Heart left ventricle (tissue), 16 donors: Measurements from ENCODE around the gene NOP9. TPM values are rescaled to one million over a fixed set of nuclear protein-coding genes. Genes with fewer than 3 reads are reported as not detected.

ENCODE experiments used
- ATAC-seq, 4 donors: fragments of 200-7000 bp; cut with Tn5 transposase; one replicate each; pipeline ENCODE4 v1.9.1; 2020 to 2022; ENCODE audit warnings: moderate library complexity in 4 of 4, mild to moderate bottlenecking in 3 of 4, moderate number of reproducible peaks in 1 of 4
- DNase-seq, 5 donors: peaks; one replicate each; pipeline ENCODE4 v3.0.0-alpha.2; 2020
- H3K27ac ChIP-seq, 12 donors: fragments of 200-600 bp; sonication (generic) in 4 of 12; one replicate each; pipeline versions ENCODE4 v1.5.0 to v1.8.0; 2016 to 2022; ENCODE audit warnings: mild to moderate bottlenecking in 2 of 12
- H3K27me3 ChIP-seq, 9 donors: fragments of 200-600 bp; sonication (generic) in 2 of 9; one replicate each; pipeline versions ENCODE4 v1.5.1 to v1.8.0; 2016 to 2022; ENCODE audit warnings: mild to moderate bottlenecking in 3 of 9
- H3K36me3 ChIP-seq, 9 donors: fragments of 200-600 bp; sonication (generic) in 2 of 9; one replicate each; pipeline versions ENCODE4 v1.5.0 to v1.8.0; 2018 to 2022; ENCODE audit warnings: mild to moderate bottlenecking in 2 of 9
- H3K4me1 ChIP-seq, 12 donors: fragments of 200-600 bp; sonication (generic) in 4 of 12; one replicate each; pipeline versions ENCODE4 v1.5.0 to v1.8.0; 2016 to 2022; ENCODE audit warnings: mild to moderate bottlenecking in 3 of 12
- H3K4me3 ChIP-seq, 12 donors: fragments of 200-600 bp; sonication (generic) in 4 of 12; one replicate each; pipeline versions ENCODE4 v1.5.0 to v1.8.0; 2017 to 2022; ENCODE audit warnings: mild to moderate bottlenecking in 9 of 12, moderate library complexity in 4 of 12
- H3K9me3 ChIP-seq, 12 donors: fragments of 200-600 bp; sonication (generic) in 4 of 12; one replicate each; pipeline versions ENCODE4 v1.5.0 to v1.8.0; 2016 to 2022; ENCODE audit warnings: mild to moderate bottlenecking in 1 of 12
- CTCF ChIP-seq, 12 donors: fragments of 200-600 bp; sonication (generic) in 4 of 12; IDR thresholded peaks; one replicate each; pipeline versions ENCODE4 v1.5.0 to v1.8.0; 2018 to 2022; ENCODE audit warnings: antibody characterized with exemption in 12 of 12, mild to moderate bottlenecking in 5 of 12
- POLR2A ChIP-seq, 2 donors: fragments of 450-650 bp; IDR thresholded peaks; one replicate each; pipeline ENCODE4 v1.6.1; 2017; ENCODE audit warnings: antibody characterized with exemption in 2 of 2, mild to moderate bottlenecking in 2 of 2, moderate library complexity in 2 of 2
- WGBS, 4 donors: extraction: QIAGEN DNeasy Blood & Tissue Kit in 2 of 4; methylation state at CpG; one replicate each; pipeline versions ENCODE4 v1.1.5 to v1.1.7; 2013 to 2018; 5-methylcytosine and 5-hydroxymethylcytosine counted together
- intact Hi-C, 10 donors: fragments of 100-400 bp; cut with DNase I; formaldehyde crosslinking; loops; one replicate each; pipeline versions ENCODE4 v1.11.1 to v1.14.2; 2022
- polyA plus RNA-seq, 2 donors: library from polyadenylated mRNA; stranded (reverse); fragments of 200-250 nt; gene quantifications; one replicate each; pipeline ENCODE4 v1.2.3, GENCODE V29; 2013
- total RNA-seq, 9 donors: library from RNA; depleted of rRNA in 2 of 9; stranded (reverse); fragments of >200 nt in 2 of 9; fragmentation: NEBNext Ultra II Directional in 3 of 9; extraction: Animal tissue kit (Norgen Biotek cat#: 25700) in 3 of 9; gene quantifications; one replicate each; pipeline versions ENCODE4 v1.1.0 to v1.2.4, GENCODE V29; 2016 to 2023
- donor health status: ischemic (EF 13 %, LVEDD 7.1; RV severe dilation, severe dysfunction).
- donor health status: healthy with polysubstance abuse.
- donor health status: DM: no; HTN: yes; CAD: no.
- donor health status: DM: no; HTN: no; CAD: no.
- donor health status: ischemic (EF 25% LVEDD 6.9; RV normal size, moderate dysfunction).
- donor health status: ischemic (EF 25% LVEDD 5.7; RV mildly dilated, moderate dysfunction).
- donor health status: healthy.
- donor health status: DM: yes; HTN: yes; CAD: no.
- donor health status: ischemic (EF 35%, LVEDD 5.7; RV mildly dilated, moderate dysfunction).
- donor health status: nonischemic (EF 11% LVEDD 7.7; RV severe dilation, severe dysfunction).
- donor health status: DM: yes; HTN: yes; CAD: no.
- donor health status: PGD.
- donor health status: ischemic (EF 29% LVEDD 5.4; RV normal size, mild dysfunction).
- donor health status: nonischemic (EF 23%, LVEDD 6.1; RV moderate dilation, normal function).

NOP9 gene
- total and polyA plus RNA-seq, 11 donors, result 13.5 to 34.0 (median 27.8) TPM

DNA sequence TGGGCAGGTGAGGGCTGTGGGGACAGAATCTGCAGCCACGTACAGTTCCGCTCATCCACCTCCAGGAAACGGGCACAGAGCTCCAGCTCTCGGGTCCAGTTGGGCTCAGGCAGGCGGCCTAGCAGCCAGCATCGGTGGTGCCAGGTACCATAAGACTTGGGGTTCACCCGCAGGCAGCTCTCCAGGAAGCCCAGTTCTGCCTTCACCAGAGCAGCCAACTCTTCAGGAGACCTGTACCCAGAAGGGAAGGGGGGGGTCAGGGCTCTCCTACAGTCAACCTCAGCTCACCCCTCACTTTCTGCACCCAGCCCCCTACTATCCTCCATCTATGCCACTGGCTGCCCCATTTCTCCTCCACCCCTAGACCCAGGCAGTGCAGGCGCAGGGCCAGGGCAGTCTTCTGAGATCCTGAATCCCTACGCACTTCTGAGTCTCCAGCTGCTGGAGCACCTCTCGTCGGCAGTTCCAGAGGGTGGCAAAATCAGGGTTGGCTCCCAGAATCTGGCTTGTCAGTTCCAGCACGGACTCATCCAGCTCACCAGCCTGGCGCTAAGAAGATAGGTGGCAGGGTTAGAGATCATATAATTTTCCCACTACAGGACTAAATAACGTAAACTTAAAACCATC is 29.6 kb upstream of the NOP9 start:
- no peak for TF ChIP-seq POLR2A (IDR thresholded peaks at IDR 0.05)
- no peak for TF ChIP-seq CTCF (IDR thresholded peaks at IDR 0.05)
- intact Hi-C loops, result loop anchor here in 1 of 10 donors (2.0 kb wide), 1 partner anchor 25 kb away; no protein-coding TSS in a partner anchor
- no peaks in the 10 kb centered on the region for H3K9me3 ChIP-seq

GRCh38 chr14:24270537-24271133 is 29.0 kb upstream of the NOP9 start:
- Histone ChIP-seq H3K4me1 (peaks cover 0 to 42% (median 12%) of the 10 kb centered on the region in 12 donors), H3K27me3 (no peaks in the 10 kb centered on the region), H3K36me3 (peaks cover 0 to 43% (median 29%) of the 10 kb centered on the region in 9 donors), H3K4me3 (peak overlapping the region; percentile 67 to 98 (median 86)), H3K9me3 (no peaks in the 10 kb centered on the region), H3K27ac (peak overlapping the region; percentile 88 to 99 (median 98))
- WGBS, 4 donors, result 13 to 25% (median 19%) methylated on average over 8 to 13 of the region's 13 CpGs
- ATAC-seq, result no peak
- DNase-seq, result no peak
- intact Hi-C loops, result loop anchor here in 2 of 10 donors (1.0 to 2.0 kb wide), 3 partner anchors 26 to 29 kb away; partner anchors contain the start of genes DHRS1 (in 1 of the 2), NOP9 (in 1 of the 2) and TINF2 (in 1 of the 2)
- TF ChIP-seq POLR2A (IDR thresholded peaks at IDR 0.05) (no peak), CTCF (IDR thresholded peaks at IDR 0.05) (no peak)

More for the DNA sequence above, 29.6 kb upstream of the NOP9 start:
- H3K27ac ChIP-seq, result no peak overlapping the region
- H3K4me3 ChIP-seq, result no peak overlapping the region
- DNase-seq (no peak), ATAC-seq (no peak)
- 90 to 97% (median 97%) methylated on average over 14 of the region's 14 CpGs for WGBS, 4 donors
- H3K27me3 ChIP-seq, result no peaks in the 10 kb centered on the region
- peaks cover 0 to 37% (median 12%) of the 10 kb centered on the region in 12 donors for H3K4me1 ChIP-seq
- peaks cover 0 to 46% (median 30%) of the 10 kb centered on the region in 9 donors for H3K36me3 ChIP-seq

GRCh38 chr14:24271134-24271833 is 28.4 kb upstream of the NOP9 start, which contains the start of gene RABGGTA:
RABGGTA (minus strand) TSS chr14:24271597; CDS start chr14:24271115, 482 bp downstream.
- H3K36me3 ChIP-seq, result peaks cover 0 to 36% (median 24%) of the 10 kb centered on the region in 9 donors
- intact Hi-C loops, result loop anchor here in 2 of 10 donors (1.0 to 2.0 kb wide), 3 partner anchors 26 to 29 kb away; partner anchors contain the start of genes DHRS1 (in 1 of the 2), NOP9 (in 1 of the 2) and TINF2 (in 1 of the 2)
- no peaks in the 10 kb centered on the region for H3K9me3 ChIP-seq
- H3K27ac ChIP-seq, result peak within 1 kb of the TSS; percentile 88 to 99 (median 98)
- peaks cover 0 to 47% (median 12%) of the 10 kb centered on the region in 12 donors for H3K4me1 ChIP-seq
- DNase-seq (peak; percentile 89 to 94 (median 90)), ATAC-seq (peak; percentile 91 to 96 (median 95))
- 1% methylated on average over 9 to 61 of the region's 61 CpGs for WGBS, 4 donors
- H3K27me3 ChIP-seq, result no peaks in the 10 kb centered on the region
- H3K4me3 ChIP-seq, result peak within 1 kb of the TSS; percentile 67 to 98 (median 86)
- peak in 1 of 2 donors; percentile 71 for TF ChIP-seq POLR2A (IDR thresholded peaks at IDR 0.05)
- TF ChIP-seq CTCF (IDR thresholded peaks at IDR 0.05), result peak; percentile 60 to 95 (median 78)
